Measurements from ENCODE around the gene CFAP99.

DNA sequence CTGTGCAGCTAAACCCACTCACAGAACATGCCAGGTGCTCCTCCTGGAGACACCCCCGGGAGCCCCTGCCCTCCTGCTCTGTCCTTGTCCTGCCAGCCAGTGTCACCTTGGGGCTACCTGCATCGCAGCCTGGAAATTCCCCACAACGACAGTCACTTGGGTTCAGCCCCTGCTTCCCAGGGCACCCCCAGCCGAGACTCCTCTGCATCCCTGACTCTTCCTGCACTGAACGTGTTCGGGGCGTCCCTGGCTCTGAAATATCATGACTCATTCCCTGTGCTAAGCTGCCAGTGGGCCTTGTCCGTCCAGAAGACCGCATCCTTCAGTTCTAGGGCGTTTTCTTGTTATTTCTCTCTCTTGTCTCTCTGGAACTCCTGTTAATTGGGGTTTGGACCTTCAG, 5.8 kb downstream of the CFAP99 start:
- TF ChIP-seq FOXM1 (IDR thresholded peaks at IDR 0.05; ENCODE audit: borderline replicate concordance): no peak
- TF ChIP-seq FOXK2 (IDR thresholded peaks at IDR 0.05): no peak
- TF ChIP-seq FOXA1 (IDR thresholded peaks at IDR 0.05): no peak
- no peak for TF ChIP-seq ZNF384 (IDR thresholded peaks at IDR 0.05)
- no peak for TF ChIP-seq HDGF (IDR thresholded peaks at IDR 0.05; ENCODE audit: borderline replicate concordance)
- no peak for TF ChIP-seq SUZ12 (IDR thresholded peaks at IDR 0.05)
- no peak for TF ChIP-seq TARDBP (IDR thresholded peaks at IDR 0.05)
- TF ChIP-seq SP1 (IDR thresholded peaks at IDR 0.05): no peak
- TF ChIP-seq ELF4 (IDR thresholded peaks at IDR 0.05): no peak
- no peak for TF ChIP-seq ARNT (IDR thresholded peaks at IDR 0.05)
- no peak for TF ChIP-seq PKNOX1 (IDR thresholded peaks at IDR 0.05)
- TF ChIP-seq CTBP1 (IDR thresholded peaks at IDR 0.05; ENCODE audit: borderline replicate concordance): no peak

Measured in HEK293T (cell line).